OCI-LY7 (cell line): ENCODE results near the gene DDIT4.

Experiments
- CTCF ChIP-seq: fragments of 200-600 bp; sonication (generic); conservative IDR thresholded peaks from 2 replicates; pipeline ENCODE4 v1.5.1; 2014; ENCODE audit warnings: mild to moderate bottlenecking, antibody characterized with exemption, low read length, moderate library complexity, mixed read lengths
- EZH2phosphoT487 ChIP-seq: fragments of 200-600 bp; sonication (generic); IDR thresholded peaks from 2 replicates; pipeline ENCODE4 v1.6.1; 2018; ENCODE audit warnings: low read depth, borderline replicate concordance, mild to moderate bottlenecking, mixed run types, antibody characterized with exemption, low read length, moderate library complexity, mixed read lengths

- no peak for TF ChIP-seq CTCF
- no peak for TF ChIP-seq EZH2phosphoT487
Observed at GRCh38 chr10:72267381-72267780, 6.3 kb upstream of the DDIT4 start.
